ENCODE results near the gene ANKRD40CL.

The ANKRD40CL gene

GRCh38 chr17:50768346-50768761 is 1.0 kb upstream of the ANKRD40CL start:
- Histone ChIP-seq H3K4me3 (ENCODE audit: low read length) (no peak overlapping the region), H3K27me3 (ENCODE audit: insufficient read depth, low read length) (no peaks in the 10 kb centered on the region), H3K9me3 (ENCODE audit: insufficient read depth, low read depth, low read length) (no peaks in the 10 kb centered on the region), H3K36me3 (ENCODE audit: insufficient read depth, low read depth, low read length) (no peaks in the 10 kb centered on the region), H3K4me1 (ENCODE audit: insufficient read depth, low read length) (peaks cover 9% of the 10 kb centered on the region), H3K9ac (ENCODE audit: low read depth, low read length) (no peak overlapping the region), H3K27ac (ENCODE audit: low read length) (no peak overlapping the region)

- Histone ChIP-seq H3K9me3 (ENCODE audit: insufficient read depth, low read depth, low read length) (no peaks in the 10 kb centered on the region), H3K27ac (ENCODE audit: low read length) (no peak overlapping the region), H3K27me3 (ENCODE audit: insufficient read depth, low read length) (no peaks in the 10 kb centered on the region), H3K9ac (ENCODE audit: low read depth, low read length) (no peak overlapping the region), H3K4me1 (ENCODE audit: insufficient read depth, low read length) (peaks cover 10% of the 10 kb centered on the region), H3K36me3 (ENCODE audit: insufficient read depth, low read depth, low read length) (no peaks in the 10 kb centered on the region), H3K4me3 (ENCODE audit: low read length) (no peak overlapping the region)
These were observed 288 bp downstream of the ANKRD40CL start for GRCh38 chr17:50767030-50767429.

GRCh38 chr17:50766222-50767023 is 895 bp downstream of the ANKRD40CL start:
- no peak overlapping the region for H3K9ac ChIP-seq (ENCODE audit: low read depth, low read length)
- peaks cover 10% of the 10 kb centered on the region for H3K4me1 ChIP-seq (ENCODE audit: insufficient read depth, low read length)
- no peak overlapping the region for H3K27ac ChIP-seq (ENCODE audit: low read length)
- H3K4me3 ChIP-seq (ENCODE audit: low read length): no peak overlapping the region
- no peaks in the 10 kb centered on the region for H3K27me3 ChIP-seq (ENCODE audit: insufficient read depth, low read length)
- no peaks in the 10 kb centered on the region for H3K36me3 ChIP-seq (ENCODE audit: insufficient read depth, low read depth, low read length)
- no peaks in the 10 kb centered on the region for H3K9me3 ChIP-seq (ENCODE audit: insufficient read depth, low read depth, low read length)

GRCh38 chr17:50765454-50766221 is 1.7 kb downstream of the ANKRD40CL start:
- Histone ChIP-seq H3K27me3 (ENCODE audit: insufficient read depth, low read length) (no peaks in the 10 kb centered on the region), H3K9me3 (ENCODE audit: insufficient read depth, low read depth, low read length) (no peaks in the 10 kb centered on the region), H3K36me3 (ENCODE audit: insufficient read depth, low read depth, low read length) (no peaks in the 10 kb centered on the region), H3K27ac (ENCODE audit: low read length) (no peak overlapping the region), H3K9ac (ENCODE audit: low read depth, low read length) (no peak overlapping the region), H3K4me1 (ENCODE audit: insufficient read depth, low read length) (peaks cover 10% of the 10 kb centered on the region), H3K4me3 (ENCODE audit: low read length) (no peak overlapping the region)

GRCh38 chr17:50764734-50765149 is 2.6 kb downstream of the ANKRD40CL start:
- H3K27ac ChIP-seq (ENCODE audit: low read length): no peak overlapping the region
- H3K27me3 ChIP-seq (ENCODE audit: insufficient read depth, low read length): no peaks in the 10 kb centered on the region
- H3K9ac ChIP-seq (ENCODE audit: low read depth, low read length): no peak overlapping the region
- H3K9me3 ChIP-seq (ENCODE audit: insufficient read depth, low read depth, low read length): no peaks in the 10 kb centered on the region
- H3K4me3 ChIP-seq (ENCODE audit: low read length): no peak overlapping the region
- peaks cover 10% of the 10 kb centered on the region for H3K4me1 ChIP-seq (ENCODE audit: insufficient read depth, low read length)
- H3K36me3 ChIP-seq (ENCODE audit: insufficient read depth, low read depth, low read length): no peaks in the 10 kb centered on the region

- Histone ChIP-seq H3K27me3 (ENCODE audit: insufficient read depth, low read length) (no peaks in the 10 kb centered on the region), H3K4me3 (ENCODE audit: low read length) (no peak overlapping the region; the same call in 1 of the 2 replicates), H3K9ac (ENCODE audit: low read depth, low read length) (no peak overlapping the region), H3K9me3 (ENCODE audit: insufficient read depth, low read depth, low read length) (no peaks in the 10 kb centered on the region), H3K4me1 (ENCODE audit: insufficient read depth, low read length) (peaks cover 10% of the 10 kb centered on the region), H3K27ac (ENCODE audit: low read length) (no peak overlapping the region), H3K36me3 (ENCODE audit: insufficient read depth, low read depth, low read length) (no peaks in the 10 kb centered on the region)
These were observed 3.4 kb downstream of the ANKRD40CL start for GRCh38 chr17:50763716-50764475.

- Histone ChIP-seq H3K27me3 (ENCODE audit: insufficient read depth, low read length) (no peaks in the 10 kb centered on the region), H3K9me3 (ENCODE audit: insufficient read depth, low read depth, low read length) (no peaks in the 10 kb centered on the region), H3K4me1 (ENCODE audit: insufficient read depth, low read length) (peaks cover 10% of the 10 kb centered on the region), H3K36me3 (ENCODE audit: insufficient read depth, low read depth, low read length) (no peaks in the 10 kb centered on the region), H3K9ac (ENCODE audit: low read depth, low read length) (no peak overlapping the region), H3K27ac (ENCODE audit: low read length) (no peak overlapping the region), H3K4me3 (ENCODE audit: low read length) (no peak overlapping the region)
These were observed 5.1 kb downstream of the ANKRD40CL start for GRCh38 chr17:50762177-50762576.

- Histone ChIP-seq H3K36me3 (ENCODE audit: insufficient read depth, low read depth, low read length) (peaks cover 18% of the 10 kb centered on the region; the same call in 1 of the 2 replicates), H3K4me1 (ENCODE audit: insufficient read depth, low read length) (peaks cover 8% of the 10 kb centered on the region), H3K9me3 (ENCODE audit: insufficient read depth, low read depth, low read length) (no peaks in the 10 kb centered on the region), H3K9ac (ENCODE audit: low read depth, low read length) (no peak overlapping the region), H3K27ac (ENCODE audit: low read length) (no peak overlapping the region), H3K4me3 (ENCODE audit: low read length) (no peak overlapping the region), H3K27me3 (ENCODE audit: insufficient read depth, low read length) (no peaks in the 10 kb centered on the region)
These were observed 8.3 kb downstream of the ANKRD40CL start for GRCh38 chr17:50758989-50759544.

- Histone ChIP-seq H3K27me3 (ENCODE audit: insufficient read depth, low read length) (no peaks in the 10 kb centered on the region), H3K36me3 (ENCODE audit: insufficient read depth, low read depth, low read length) (peaks cover 23% of the 10 kb centered on the region), H3K9me3 (ENCODE audit: insufficient read depth, low read depth, low read length) (no peaks in the 10 kb centered on the region), H3K9ac (ENCODE audit: low read depth, low read length) (no peak overlapping the region), H3K4me1 (ENCODE audit: insufficient read depth, low read length) (peaks cover 2% of the 10 kb centered on the region; the same call in 1 of the 2 replicates), H3K27ac (ENCODE audit: low read length) (no peak overlapping the region), H3K4me3 (ENCODE audit: low read length) (no peak overlapping the region)
These were observed 8.8 kb downstream of the ANKRD40CL start for GRCh38 chr17:50758524-50758923.

GRCh38 chr17:50754521-50754920 is 12.8 kb downstream of the ANKRD40CL start:
- no peak overlapping the region for H3K4me3 ChIP-seq (ENCODE audit: low read length)
- no peaks in the 10 kb centered on the region for H3K27me3 ChIP-seq (ENCODE audit: insufficient read depth, low read length)
- no peaks in the 10 kb centered on the region for H3K4me1 ChIP-seq (ENCODE audit: insufficient read depth, low read length)
- H3K36me3 ChIP-seq (ENCODE audit: insufficient read depth, low read depth, low read length): peaks cover 63% of the 10 kb centered on the region
- H3K9ac ChIP-seq (ENCODE audit: low read depth, low read length): no peak overlapping the region
- no peak overlapping the region for H3K27ac ChIP-seq (ENCODE audit: low read length)
- H3K9me3 ChIP-seq (ENCODE audit: insufficient read depth, low read depth, low read length): no peaks in the 10 kb centered on the region

GRCh38 chr17:50749245-50749644 is 18.1 kb downstream of the ANKRD40CL start:
- Histone ChIP-seq H3K4me1 (ENCODE audit: insufficient read depth, low read length) (no peaks in the 10 kb centered on the region), H3K9ac (ENCODE audit: low read depth, low read length) (no peak overlapping the region), H3K27me3 (ENCODE audit: insufficient read depth, low read length) (no peaks in the 10 kb centered on the region), H3K4me3 (ENCODE audit: low read length) (no peak overlapping the region), H3K27ac (ENCODE audit: low read length) (no peak overlapping the region), H3K36me3 (ENCODE audit: insufficient read depth, low read depth, low read length) (peaks cover 100% of the 10 kb centered on the region), H3K9me3 (ENCODE audit: insufficient read depth, low read depth, low read length) (no peaks in the 10 kb centered on the region)
